Chondrocyte (in vitro differentiated cells): Measurements from ENCODE around the gene PARD3B. TPM values are rescaled to one million over a fixed set of nuclear protein-coding genes. Genes with fewer than 3 reads are reported as not detected.
A peak's percentile ranks its signal among the peaks of the same experiment; 100 is the strongest.

Source experiments
- DNase-seq: peaks from one replicate; pipeline ENCODE4 v3.0.0; 2021; ENCODE audit warnings: mixed read lengths, low spot score
- H3K27ac Mint-ChIP-seq: one replicate; pipeline ENCODE4 v1.8.0; 2021; ENCODE audit warnings: mild to moderate bottlenecking, moderate library complexity, mixed read lengths; ENCODE audit not compliant: unreplicated experiment
- H3K27me3 Mint-ChIP-seq: 2 replicates; pipeline ENCODE4 v1.8.0; 2021; ENCODE audit warnings: low read depth, mixed read lengths
- H3K36me3 Mint-ChIP-seq: 2 replicates; pipeline ENCODE4 v1.8.0; 2021; ENCODE audit warnings: low read depth, mixed read lengths
- H3K4me1 Mint-ChIP-seq: 2 replicates; pipeline ENCODE4 v1.8.0; 2021; ENCODE audit warnings: low read depth, mild to moderate bottlenecking, mixed read lengths
- H3K4me3 Mint-ChIP-seq: one replicate; pipeline ENCODE4 v1.8.0; 2021; ENCODE audit warnings: mild to moderate bottlenecking, moderate library complexity, mixed read lengths; ENCODE audit not compliant: unreplicated experiment
- H3K9me3 Mint-ChIP-seq: 2 replicates; pipeline ENCODE4 v1.8.0; 2021; ENCODE audit warnings: low read depth, mixed read lengths
- CTCF ChIP-seq: fragments of 200-600 bp; sonication (generic); IDR thresholded peaks from 2 replicates; pipeline ENCODE4 v1.5.0; 2021; ENCODE audit warnings: antibody characterized with exemption, mild to moderate bottlenecking, moderate library complexity
- total RNA-seq: library from RNA; stranded (reverse); gene quantifications from 3 replicates; pipeline ENCODE4 v1.2.1, GENCODE V29; 2021

The PARD3B gene
- total RNA-seq, 1 donor from 2014 or later, result 24.9 TPM

- Mint-ChIP-seq H3K27me3 (no peaks in the 10 kb centered on the region), H3K9me3 (no peaks in the 10 kb centered on the region), H3K36me3 (no peaks in the 10 kb centered on the region), H3K27ac (peak overlapping the region; percentile 3), H3K4me3 (no peak overlapping the region), H3K4me1 (peaks cover 18% of the 10 kb centered on the region)
- TF ChIP-seq CTCF, result no peak
- DNase-seq, result no peak
Measured at GRCh38 chr2:205474741-205475415, 929.6 kb downstream of the PARD3B start.

- Mint-ChIP-seq H3K36me3 (no peaks in the 10 kb centered on the region), H3K27me3 (no peaks in the 10 kb centered on the region), H3K27ac (no peak overlapping the region), H3K9me3 (no peaks in the 10 kb centered on the region), H3K4me1 (peaks cover 18% of the 10 kb centered on the region), H3K4me3 (no peak overlapping the region)
- no peak for TF ChIP-seq CTCF
- DNase-seq, result no peak
Measured at GRCh38 chr2:205475416-205475768, 930.1 kb downstream of the PARD3B start.

- Mint-ChIP-seq H3K9me3 (no peaks in the 10 kb centered on the region), H3K27ac (no peak overlapping the region), H3K36me3 (no peaks in the 10 kb centered on the region), H3K27me3 (no peaks in the 10 kb centered on the region), H3K4me3 (no peak overlapping the region), H3K4me1 (peaks cover 18% of the 10 kb centered on the region)
- TF ChIP-seq CTCF, result no peak
- DNase-seq, result no peak
Measured at GRCh38 chr2:205477016-205477705, 931.9 kb downstream of the PARD3B start.

DNA sequence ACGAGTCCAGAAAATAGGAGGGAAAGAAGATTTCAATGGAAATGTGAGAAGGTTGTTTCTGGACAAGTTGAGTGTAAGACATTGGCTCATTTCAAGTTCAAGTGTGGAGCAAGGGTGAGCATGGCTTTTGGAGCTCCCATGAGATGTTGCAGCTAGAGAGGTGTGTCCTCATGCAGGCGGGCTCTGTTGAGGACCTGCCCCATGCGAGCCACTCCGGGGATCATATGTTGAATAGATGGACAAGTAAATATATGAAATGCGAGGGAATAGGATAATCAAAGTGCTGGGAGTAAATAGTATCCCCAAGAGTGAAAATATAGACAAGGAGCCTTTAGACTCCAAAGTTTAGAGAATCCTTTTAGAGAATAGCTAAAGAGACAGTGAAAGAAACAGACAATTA lies 936.6 kb downstream of the PARD3B start:
- TF ChIP-seq CTCF, result no peak
- no peak overlapping the region for H3K27ac Mint-ChIP-seq
- no peaks in the 10 kb centered on the region for H3K36me3 Mint-ChIP-seq
- DNase-seq, result no peak
- H3K4me1 Mint-ChIP-seq, result peaks cover 16% of the 10 kb centered on the region
- H3K4me3 Mint-ChIP-seq, result no peak overlapping the region
- no peaks in the 10 kb centered on the region for H3K27me3 Mint-ChIP-seq
- no peaks in the 10 kb centered on the region for H3K9me3 Mint-ChIP-seq

GRCh38 chr2:205482399-205483081 lies 937.3 kb downstream of the PARD3B start:
- Mint-ChIP-seq H3K4me3 (no peak overlapping the region), H3K4me1 (peaks cover 9% of the 10 kb centered on the region), H3K27ac (no peak overlapping the region), H3K36me3 (no peaks in the 10 kb centered on the region), H3K9me3 (no peaks in the 10 kb centered on the region), H3K27me3 (no peaks in the 10 kb centered on the region)
- DNase-seq, result no peak
- no peak for TF ChIP-seq CTCF
